Astrocyte (in vitro differentiated cells and primary cell): ENCODE measurements around the gene BANF2.

ENCODE experiments used
- CTCF ChIP-seq: IDR thresholded peaks from 2 replicates; pipeline ENCODE4 v1.5.1; 2011; ENCODE audit warnings: low read depth, mild to moderate bottlenecking, inconsistent platforms, low read length, moderate library complexity; ENCODE audit not compliant: insufficient read depth
- EZH2 ChIP-seq: IDR thresholded peaks from 2 replicates; pipeline ENCODE4 v1.6.1; 2012; ENCODE audit warnings: mild to moderate bottlenecking, low read length, inconsistent platforms; ENCODE audit not compliant: insufficient read depth

- TF ChIP-seq CTCF (no peak), EZH2 (no peak)
These were observed 10.9 kb downstream of the BANF2 start for GRCh38 chr20:17710379-17711266.
